ENCODE data around the gene CHST5.

CHST5 gene

GRCh38 chr16:75502916-75503605 is 32.8 kb downstream of the CHST5 start:
- DNase-seq = no peak

- peak; percentile 78 for DNase-seq
Measured at GRCh38 chr16:75501820-75502219, 34.1 kb downstream of the CHST5 start.

DNA sequence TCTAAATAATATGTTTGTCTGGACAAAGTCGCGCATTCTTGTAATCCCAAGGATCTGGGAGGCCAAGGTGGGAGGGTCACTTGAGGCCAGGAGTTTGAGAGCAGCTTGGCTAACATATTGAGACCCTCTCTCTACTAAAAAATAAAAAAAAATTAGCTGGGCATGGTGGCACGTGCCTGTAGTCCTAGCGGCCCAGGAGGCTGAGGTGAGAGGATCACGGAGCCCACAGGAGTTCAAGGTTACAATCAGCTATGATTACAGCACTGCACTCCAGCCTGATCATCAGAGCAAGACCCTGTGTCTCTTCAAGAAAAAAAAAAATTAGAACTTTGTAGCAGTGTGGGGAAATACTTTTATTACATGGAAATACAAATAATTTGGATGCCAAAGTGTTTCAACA is 34.5 kb downstream of the CHST5 start:
- DNase-seq = no peak

- peak; percentile 80 for DNase-seq
Measured at GRCh38 chr16:75498605-75499322, 37.1 kb downstream of the CHST5 start.

GRCh38 chr16:75497558-75497957 is 38.4 kb downstream of the CHST5 start:
- no peak for DNase-seq

DNA sequence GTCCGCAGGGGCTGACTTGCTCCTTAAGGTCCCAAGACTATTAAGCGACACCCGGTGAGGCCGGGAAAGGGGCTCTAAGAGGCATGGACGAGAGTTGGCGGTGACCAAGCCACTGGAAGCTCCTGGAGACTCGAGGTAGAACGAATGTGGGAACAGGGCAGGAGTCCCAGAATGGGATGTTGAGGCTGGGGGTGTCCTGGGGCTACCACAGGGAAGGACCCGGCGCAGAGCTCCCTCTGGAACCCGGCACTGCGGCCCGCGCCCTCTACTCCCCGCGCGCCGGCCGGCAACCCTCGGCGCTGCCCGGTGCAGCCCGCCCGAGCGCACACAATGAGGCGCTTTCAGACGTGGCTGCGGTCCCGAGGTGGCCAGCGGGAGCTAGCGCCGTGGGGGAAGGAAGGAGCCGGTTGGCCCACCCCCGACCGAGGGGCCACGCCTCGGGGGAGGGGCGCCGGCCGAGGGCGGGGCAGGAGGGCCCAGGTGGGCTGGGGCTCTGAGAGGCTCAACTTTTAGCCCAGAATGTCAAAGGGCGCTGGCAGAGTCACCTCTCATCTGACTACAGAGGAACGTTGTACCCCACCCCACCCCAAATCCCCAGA is 40.7 kb downstream of the CHST5 start, which contains the start of gene CHST6:
TSS of gene CHST6 (minus strand) at position 366 of the 599 bp plus-strand sequence. CDS start 15,613 bp downstream, outside the sequence.
- DNase-seq = peak; percentile 79

GRCh38 chr16:75494661-75495075 is 41.2 kb downstream of the CHST5 start:
- peak; percentile 47 for DNase-seq

DNA sequence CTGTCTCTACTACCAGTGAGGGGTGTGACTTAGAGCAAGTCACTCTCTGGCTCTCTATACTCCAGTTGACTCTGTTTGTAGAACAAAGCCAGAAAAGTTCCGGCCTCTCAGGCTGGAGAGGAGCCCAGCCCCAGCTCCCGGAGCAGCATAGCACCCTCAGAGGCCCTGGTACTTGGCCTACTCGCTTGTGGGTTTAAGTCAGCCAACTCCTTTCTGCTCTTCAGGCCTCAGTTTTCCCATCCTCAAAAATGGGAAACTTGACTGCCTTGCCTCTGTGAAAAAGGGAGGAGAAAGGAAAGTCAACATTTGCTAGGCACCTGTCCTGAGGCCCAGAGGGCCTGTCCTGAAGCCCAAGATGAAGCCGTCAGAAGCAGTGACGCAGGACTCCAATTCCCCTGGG is 41.7 kb downstream of the CHST5 start:
- DNase-seq = no peak

- DNase-seq = no peak
Measured at GRCh38 chr16:75491876-75492275, 44.0 kb downstream of the CHST5 start.

DNA sequence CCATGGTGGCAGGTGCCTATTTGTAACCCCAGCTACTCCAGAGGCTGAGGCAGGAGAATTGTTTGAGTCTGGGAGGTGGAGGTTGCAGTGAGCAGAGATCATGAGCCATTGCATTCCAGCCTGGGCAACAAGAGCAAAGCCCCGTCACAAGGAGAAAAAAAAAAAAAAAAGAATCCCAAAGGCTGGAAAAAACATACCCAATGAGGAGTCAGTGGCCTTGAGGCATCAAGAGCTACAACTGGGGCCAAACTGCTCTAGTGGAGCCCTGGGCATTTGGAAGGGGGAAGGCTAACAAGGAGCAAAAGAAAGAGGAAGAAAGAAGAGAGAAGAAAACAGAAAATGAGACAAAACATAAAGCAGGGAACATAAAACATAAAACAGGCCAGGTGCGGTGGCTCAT is 47.6 kb downstream of the CHST5 start:
- DNase-seq = no peak

DNA sequence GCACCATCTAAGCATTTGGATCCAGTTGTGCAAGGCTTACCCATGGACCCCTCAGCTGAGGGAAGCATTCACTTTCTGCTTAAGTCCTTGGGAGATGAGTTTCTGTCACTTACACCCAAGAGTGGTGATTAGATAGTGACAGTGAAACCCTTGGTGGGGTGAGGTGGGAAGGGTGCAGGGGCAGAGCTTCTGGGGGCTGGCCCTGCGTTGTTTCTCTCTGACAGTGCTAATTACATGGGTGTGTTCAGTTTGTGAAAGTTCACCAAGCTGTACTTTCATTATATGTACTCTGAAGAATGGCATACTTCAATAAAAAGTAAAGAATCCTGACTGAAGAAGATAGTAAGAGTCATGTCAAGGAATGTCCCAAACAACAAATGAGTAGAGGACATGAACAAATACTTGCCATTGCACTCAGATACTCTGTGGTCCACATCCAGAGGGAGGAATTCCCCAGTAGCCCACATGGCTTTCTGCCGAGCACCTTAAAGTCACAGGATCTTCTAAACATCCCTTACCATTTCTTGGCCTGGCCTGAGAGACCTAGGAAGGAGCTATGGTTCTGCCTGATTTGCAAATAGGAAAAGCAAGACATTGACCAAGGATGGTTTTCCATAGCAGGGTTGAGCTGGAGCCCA is 49.1 kb downstream of the CHST5 start:
- DNase-seq = no peak

DNA sequence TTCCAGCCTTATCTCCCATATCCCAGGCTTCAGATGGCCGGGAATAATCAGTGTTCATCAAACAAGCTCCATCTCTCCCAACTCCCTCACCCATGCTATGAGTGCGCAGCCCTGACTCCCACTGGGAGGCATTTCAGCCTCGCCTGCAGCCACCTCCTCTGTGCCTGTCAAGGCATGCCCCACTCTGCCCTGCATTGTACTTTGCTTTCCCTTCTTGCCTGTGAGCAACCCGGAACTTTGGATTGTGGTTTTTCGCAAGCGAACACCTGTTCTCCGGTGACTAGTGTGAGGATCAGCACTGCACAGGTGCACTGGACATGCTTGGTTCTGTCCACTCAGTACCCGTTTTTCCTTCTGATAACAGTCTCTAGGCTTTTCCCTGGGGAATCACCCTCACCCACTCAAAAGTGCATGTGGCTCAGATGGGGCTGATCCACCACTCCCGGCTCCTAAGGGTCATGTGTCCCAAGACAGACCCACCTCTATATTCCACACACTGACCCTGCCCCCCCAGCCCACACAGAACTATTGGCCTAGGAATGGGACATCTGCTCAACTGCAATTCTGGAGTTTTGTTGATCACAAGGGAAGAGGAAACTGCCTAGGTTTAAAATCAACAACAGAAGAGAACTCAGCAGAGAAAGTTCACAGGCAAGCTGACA is 49.8 kb downstream of the CHST5 start:
- no peak for DNase-seq

GRCh38 chr16:75485230-75486013 is 50.5 kb downstream of the CHST5 start:
- DNase-seq = no peak

GRCh38 chr16:75483222-75483621 is 52.7 kb downstream of the CHST5 start:
- no peak for DNase-seq

- no peak for DNase-seq
Measured at GRCh38 chr16:75482434-75483205, 53.3 kb downstream of the CHST5 start.

DNA sequence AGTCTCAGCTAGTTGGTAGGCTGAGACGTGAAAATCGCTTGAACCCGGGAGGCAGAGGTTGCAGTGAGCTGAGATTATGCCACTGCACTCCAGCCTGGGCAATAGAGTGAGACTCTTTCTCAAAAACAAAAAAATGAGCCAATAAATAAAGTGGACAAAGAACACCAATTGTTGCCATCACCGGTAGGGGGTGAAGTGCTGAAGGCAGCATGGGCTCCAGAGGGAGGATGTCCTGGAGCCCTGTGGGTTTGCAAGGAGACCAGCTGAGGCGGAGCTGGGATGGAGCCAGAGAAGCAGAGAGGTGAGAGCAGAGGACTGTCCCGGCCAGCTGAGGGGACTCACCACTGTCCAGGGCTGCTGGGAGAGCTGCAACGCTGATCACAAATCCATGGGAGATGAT is 54.4 kb downstream of the CHST5 start:
- no peak for DNase-seq

GRCh38 chr16:75479421-75479990 is 56.4 kb downstream of the CHST5 start:
- DNase-seq = no peak

Data from left hindlimb (tissue), 1 donor.